Fibroblast of pulmonary artery (primary cell): ENCODE results near the gene TXNDC11.

Experiments used
- DNase-seq: peaks from one replicate; pipeline ENCODE4 v3.0.0-alpha.2; 2010; ENCODE audit warnings: low read depth
- H3K4me3 ChIP-seq: replicated peaks from 2 replicates; pipeline ENCODE4 v1.5.1; 2011; ENCODE audit warnings: low read depth, mild to moderate bottlenecking, control low read depth, low read length, moderate library complexity
- CTCF ChIP-seq: IDR thresholded peaks from 2 replicates; pipeline ENCODE4 v1.5.1; 2011; ENCODE audit warnings: mild to moderate bottlenecking, control low read depth, low read length, inconsistent platforms; ENCODE audit errors: missing control alignments

The TXNDC11 gene

GRCh38 chr16:11635679-11636171 lies 106.9 kb downstream of the TXNDC11 start:
- TF ChIP-seq CTCF: no peak
- H3K4me3 ChIP-seq: no peak overlapping the region
- DNase-seq: no peak

GRCh38 chr16:11635113-11635652 lies 107.5 kb downstream of the TXNDC11 start:
- TF ChIP-seq CTCF: no peak
- DNase-seq: no peak

GRCh38 chr16:11634312-11634711 lies 108.3 kb downstream of the TXNDC11 start:
- H3K4me3 ChIP-seq: no peak overlapping the region
- no peak for TF ChIP-seq CTCF
- DNase-seq: no peak

More at GRCh38 chr16:11635113-11635652, 107.5 kb downstream of the TXNDC11 start:
- H3K4me3 ChIP-seq: no peak overlapping the region

GRCh38 chr16:11633113-11633512 lies 109.5 kb downstream of the TXNDC11 start:
- H3K4me3 ChIP-seq: no peak overlapping the region
- no peak for TF ChIP-seq CTCF
- no peak for DNase-seq

GRCh38 chr16:11632455-11632939 lies 110.2 kb downstream of the TXNDC11 start:
- peak; percentile 92 for DNase-seq

GRCh38 chr16:11631214-11631613 lies 111.4 kb downstream of the TXNDC11 start:
- no peak overlapping the region for H3K4me3 ChIP-seq
- TF ChIP-seq CTCF: no peak
- DNase-seq: no peak

More at GRCh38 chr16:11632455-11632939, 110.2 kb downstream of the TXNDC11 start:
- H3K4me3 ChIP-seq: no peak overlapping the region
- TF ChIP-seq CTCF: no peak

- no peak for TF ChIP-seq CTCF
- H3K4me3 ChIP-seq: no peak overlapping the region
- no peak for DNase-seq
Measured at GRCh38 chr16:11630768-11631056, 111.9 kb downstream of the TXNDC11 start.
